NCI-H1694 treated with DMSO at 0.1 percent for 48 hours (cell line): ENCODE measurements around the gene FAM25C.
"Not testable (repeated sequence)": the region's sequence is repeated elsewhere in the genome, so short reads cannot be mapped to it uniquely, and the experiment has no call there.

Experiments used
- DNase-seq: peaks from one replicate; lab custom pipeline; 2025; lab: John Stamatoyannopoulos, UW

The FAM25C gene

DNA sequence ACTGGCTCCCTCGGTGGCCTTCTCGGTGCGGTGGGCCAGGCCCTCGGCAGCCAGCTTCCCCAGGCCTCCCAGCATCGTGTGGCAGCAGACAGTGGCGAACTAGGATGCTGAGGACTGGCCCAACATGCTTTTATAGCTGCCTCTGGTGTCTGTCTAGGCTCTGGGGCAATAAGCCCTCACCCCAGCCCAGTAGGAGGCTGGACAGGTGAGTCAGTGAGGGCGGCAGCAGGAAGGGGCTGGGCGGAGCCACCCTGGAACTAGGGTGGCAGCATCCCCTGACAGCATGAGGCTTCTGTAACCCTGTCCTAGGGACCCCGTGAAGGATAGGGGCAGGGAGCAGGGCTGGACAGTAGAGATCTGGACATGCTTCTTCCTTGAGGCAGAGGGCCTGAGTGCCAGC, at the start of gene FAM25C:
FAM25C (minus strand) TSS at position 101 of the 400 bp plus-strand sequence; CDS start at position 75, 26 bp downstream.
- not testable (repeated sequence) for DNase-seq

DNA sequence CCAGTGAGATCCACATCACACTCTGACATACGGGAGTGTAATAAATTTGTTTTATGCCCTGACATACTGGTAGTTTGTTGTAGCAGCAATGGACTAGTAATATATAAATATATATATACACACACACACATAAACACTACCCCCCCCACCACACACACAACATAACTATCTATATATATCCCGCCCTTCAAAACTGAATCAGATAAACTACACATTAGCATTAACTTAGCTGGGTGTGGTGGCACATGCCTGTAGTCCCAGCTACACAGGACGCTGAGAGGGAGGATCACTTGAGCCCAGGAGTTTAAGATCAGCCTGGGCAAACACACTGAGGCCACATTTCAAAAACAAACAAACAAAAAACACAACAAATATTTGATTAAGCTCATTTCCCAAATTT, 45.0 kb upstream of the FAM25C start:
- DNase-seq, result not testable (repeated sequence)

DNA sequence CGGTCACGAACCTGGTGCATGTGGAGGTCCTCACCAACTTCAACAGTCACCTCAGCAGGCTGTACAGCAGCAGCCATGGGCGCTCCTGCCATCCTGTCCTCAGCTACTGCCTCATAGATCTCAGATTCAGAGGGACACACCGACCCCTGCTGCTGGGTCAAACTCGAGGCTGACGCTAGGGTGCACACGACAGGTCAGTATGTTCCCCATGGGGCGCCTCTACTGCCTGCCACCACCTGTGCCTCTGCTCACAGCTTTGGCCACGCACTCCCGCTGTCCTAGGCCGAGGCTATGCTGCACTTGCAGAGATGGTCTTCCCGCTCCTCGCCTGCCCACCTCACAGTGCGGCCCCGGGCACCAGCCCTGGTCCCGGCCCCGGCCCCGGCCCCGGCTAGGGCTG, 31.8 kb upstream of the FAM25C start:
- not testable (repeated sequence) for DNase-seq

DNA sequence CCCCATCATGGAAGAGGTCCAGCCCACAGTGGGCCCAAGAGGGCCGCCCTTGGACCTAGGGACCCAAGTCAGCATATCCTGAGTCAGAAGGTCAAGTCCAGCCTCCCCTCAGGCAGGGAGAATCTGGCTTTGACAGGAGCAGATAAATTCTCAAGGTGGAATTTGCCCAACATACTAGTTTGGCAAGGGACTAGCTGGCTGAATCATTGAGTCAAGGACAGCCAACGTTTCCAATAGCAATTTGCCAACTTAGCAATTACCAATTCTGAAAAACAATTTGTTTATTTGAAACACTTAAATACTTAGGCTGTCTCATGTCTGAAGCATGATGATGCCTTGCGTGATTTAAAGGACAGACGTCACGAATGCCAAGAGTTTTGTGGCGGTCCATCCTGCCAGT, 2.7 kb upstream of the FAM25C start:
- DNase-seq, result not testable (repeated sequence)

DNA sequence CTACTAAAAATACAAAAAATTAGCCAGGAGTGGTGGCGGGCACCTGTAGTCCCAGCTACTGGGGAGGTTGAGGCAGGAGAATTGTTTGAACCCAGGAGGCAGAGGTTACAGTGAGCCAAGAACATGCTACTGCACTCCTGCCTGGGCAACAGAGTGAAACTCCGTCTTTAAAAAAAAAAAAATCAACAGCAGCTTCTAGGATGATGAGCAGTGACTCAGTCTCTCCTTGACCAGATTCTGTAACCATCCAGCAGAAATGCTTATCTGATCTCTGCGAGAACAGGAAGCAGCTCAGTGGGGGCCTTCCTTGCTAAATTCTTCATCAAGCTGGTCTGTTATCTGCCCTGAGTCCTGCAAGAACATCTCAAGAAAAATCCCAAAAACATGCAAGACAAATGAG, 5.5 kb downstream of the FAM25C start:
- DNase-seq, result not testable (repeated sequence)

DNA sequence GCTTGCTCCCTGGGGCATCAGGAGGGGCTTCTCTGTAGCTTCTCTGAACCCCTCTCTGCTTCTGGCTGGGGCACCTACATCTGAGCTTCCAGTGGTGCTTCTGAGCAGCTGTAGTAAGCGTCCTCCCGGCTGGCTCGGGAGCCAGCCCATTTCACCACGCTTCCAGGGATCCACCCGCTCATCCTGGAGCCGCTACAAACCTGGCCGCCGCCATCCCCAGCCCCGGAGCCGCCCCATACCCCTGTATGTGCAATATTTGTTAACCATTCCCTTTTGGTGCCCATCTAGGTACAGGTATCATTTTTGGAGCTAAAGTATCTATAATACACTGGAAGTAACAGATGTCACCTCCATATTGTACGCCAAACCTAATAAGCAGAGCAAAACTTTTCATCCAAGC, 7.0 kb downstream of the FAM25C start:
- DNase-seq, result not testable (repeated sequence)

DNA sequence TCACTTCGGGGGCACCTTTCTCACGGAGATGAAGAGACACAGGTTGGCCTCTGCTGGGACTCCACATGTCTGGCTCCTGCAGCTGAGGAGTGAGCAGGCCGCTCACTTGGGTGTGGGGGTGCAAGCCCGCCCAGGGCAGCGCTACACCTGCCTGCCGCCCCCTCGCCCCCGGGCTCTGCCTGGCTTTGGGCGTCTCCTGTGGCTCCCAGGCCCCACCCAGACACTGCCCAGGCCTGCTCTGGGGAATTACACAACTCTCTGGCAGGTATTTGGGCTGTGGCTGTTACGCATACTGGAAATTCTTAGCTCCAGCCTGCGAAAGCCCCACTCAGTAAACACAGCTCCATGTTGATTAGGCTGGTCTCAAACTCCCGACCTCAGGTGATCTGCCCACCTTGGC, 7.9 kb downstream of the FAM25C start:
- not testable (repeated sequence) for DNase-seq

DNA sequence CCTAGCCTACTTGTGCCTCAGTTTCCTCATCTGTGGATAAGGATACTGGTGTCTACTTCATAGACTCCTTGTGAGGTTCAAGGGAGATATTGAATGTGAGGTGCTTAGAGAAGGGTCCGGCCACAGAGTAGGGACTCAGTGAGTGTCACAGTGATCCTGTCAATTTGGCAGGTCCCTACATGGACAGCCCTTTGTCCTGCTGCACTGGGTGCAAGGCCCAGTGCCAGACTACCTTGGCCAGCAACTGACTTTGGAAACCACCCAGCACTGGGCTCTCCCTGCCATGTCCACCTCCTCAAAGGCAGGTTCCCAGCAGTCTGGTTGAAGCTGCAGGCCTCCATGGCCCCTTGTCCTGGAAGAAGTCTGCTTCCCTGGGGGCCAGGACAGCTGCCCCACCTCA, 9.5 kb downstream of the FAM25C start:
- DNase-seq, result not testable (repeated sequence)

DNA sequence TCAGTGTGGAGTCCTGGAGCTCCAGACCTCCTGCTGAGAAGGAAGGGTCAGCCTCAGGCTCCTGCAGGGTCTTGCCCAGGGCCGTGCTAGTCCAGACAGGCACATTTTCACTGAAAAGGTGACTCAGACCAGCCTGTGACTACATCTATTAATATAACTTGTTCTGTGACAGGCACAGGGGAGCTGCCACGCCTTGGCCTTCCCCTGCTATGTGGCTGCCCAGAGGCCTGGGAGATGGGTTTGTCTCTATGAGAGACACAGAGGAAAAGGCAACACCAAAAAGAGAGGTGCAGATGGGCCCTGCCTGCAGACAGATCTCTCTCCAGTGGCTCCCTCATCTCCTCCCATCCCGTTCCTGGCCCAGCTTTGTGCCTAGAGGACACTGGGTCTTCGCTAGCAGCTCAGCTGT, 10.0 kb downstream of the FAM25C start:
- DNase-seq, result not testable (repeated sequence)

DNA sequence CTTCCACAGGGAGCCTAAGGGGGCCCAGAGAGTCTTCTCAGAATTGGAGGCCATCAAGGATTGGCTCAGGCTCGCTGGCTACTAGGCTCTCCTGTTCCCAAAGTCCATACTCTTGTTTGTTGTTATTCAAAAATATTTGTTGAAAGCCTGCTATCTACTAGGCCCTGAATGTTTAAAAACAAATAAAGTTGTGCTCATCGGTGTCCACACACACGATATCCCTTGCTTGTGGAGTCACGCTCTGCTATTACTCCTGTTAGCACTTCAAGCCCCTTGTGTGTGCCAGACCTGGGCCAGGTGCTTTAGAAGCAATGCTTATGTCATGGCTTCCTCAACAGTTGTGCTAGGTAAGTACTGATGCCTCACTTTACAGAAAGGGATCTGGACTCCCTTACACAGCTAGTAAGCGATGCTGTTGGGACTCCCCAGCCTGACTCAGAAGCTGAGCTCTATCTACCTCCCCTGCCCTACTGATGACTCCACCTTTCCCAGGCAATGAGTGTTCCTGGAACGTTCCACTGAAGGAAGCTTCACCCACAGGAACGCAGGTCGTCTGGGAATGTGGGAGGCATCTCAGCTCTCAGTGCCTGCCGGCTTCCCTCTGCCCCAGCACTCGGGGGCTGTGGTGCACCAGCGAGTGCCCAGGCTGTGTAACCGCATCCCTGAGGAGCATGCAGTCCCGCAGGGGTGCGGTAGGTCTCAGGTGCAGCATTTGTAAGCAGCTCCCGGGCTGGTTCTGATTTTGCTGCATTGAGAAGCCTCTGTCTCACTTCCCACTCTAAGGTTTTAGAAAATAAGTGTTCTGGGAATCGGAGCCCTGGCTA, 10.7 kb downstream of the FAM25C start:
- not testable (repeated sequence) for DNase-seq

DNA sequence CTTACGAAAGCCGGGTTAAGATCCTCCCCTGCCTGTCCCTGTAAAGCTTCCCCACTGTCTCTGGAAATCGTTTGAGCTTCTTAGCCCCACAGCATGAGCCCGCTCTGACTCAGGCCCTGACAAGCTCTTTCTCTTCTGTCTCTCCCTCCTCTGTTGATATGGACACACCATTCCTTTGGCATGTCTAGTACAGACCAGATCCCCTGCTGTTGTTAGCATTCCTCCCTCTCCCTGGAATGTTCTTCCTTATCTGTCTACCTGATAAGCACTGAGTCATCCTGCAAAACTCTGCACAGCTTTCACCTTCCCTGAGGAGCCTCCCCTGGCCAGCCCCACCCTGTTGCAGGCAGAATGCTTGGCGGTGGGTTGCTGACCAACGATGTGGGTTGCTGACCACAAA, 11.6 kb downstream of the FAM25C start:
- not testable (repeated sequence) for DNase-seq

DNA sequence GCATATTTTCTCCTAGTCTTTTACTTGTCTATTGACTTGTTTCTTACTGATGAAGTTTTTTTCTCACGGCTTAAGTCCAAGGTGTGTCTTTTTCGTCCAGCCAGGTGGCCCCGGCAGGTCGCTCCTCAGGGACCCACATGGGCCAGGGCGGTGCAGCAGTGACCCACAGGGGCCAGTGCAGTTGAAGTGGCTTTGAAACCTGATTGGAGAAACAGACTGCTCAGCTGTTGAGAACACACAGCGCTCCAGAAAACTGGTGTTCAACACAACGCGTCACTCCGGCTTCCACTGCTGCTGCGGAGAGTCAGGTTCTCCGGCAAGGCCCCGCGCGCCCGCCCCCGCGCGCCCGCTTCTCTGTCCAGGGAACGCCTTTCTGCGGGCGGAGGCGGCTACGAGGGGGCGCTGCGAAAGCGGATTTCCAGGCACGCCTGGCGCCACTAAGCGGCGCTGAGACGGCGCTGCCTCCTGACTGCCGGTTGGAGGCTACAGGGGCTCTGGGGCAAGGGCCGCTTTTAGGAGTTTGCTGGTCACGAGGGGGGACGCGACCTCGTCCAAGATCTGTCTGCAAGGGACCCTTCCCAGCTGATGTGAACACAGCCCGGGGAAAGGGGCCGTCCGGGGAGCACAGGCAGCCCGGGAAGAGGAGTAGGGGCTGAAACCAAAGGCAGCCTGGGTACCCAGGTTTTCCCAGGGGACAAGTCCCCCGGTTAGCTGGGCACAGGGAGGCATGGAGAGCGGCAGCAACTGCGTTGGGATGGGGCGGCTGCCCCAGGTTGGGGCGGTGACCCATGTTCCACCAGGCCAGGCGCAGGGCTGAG, 13.0 kb downstream of the FAM25C start:
- DNase-seq, result not testable (repeated sequence)

DNA sequence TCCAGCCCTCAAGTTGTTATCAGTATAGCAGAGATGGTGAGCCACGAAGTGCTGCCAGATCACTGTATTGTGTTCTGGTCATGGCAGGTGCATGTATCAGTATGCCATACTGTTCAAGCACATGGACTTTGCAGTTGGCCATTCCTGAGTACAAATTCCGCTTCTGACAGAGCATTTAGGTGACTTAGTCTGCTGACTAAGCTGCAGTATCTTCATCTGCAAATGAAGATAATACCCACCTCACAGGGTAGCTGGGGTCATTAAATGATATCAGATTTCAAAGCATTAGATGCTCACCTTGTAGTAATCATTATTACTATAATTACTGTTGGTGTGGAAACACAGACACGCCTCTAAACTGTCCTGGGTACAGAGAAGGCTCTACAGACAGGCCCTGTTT, 24.2 kb downstream of the FAM25C start:
- not testable (repeated sequence) for DNase-seq

DNA sequence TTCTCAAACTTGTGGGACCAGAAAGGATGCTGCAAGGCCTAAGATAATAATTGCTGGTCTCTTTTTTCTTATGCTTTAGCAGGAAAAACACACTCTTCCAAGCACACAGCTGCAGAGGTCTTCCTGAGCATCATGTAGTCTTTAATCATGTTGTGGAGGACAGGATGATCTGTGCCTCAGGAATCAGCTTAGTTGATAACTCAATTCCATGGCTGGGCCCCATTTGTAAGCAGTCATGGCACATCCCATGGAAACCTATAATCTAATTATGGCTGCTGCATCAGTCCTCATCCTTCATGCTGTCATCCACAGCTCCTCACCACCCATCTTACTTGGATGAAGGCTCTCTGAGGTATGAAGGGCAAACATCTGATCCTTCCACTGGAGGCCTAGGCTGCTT, 26.5 kb downstream of the FAM25C start:
- DNase-seq, result not testable (repeated sequence)

DNA sequence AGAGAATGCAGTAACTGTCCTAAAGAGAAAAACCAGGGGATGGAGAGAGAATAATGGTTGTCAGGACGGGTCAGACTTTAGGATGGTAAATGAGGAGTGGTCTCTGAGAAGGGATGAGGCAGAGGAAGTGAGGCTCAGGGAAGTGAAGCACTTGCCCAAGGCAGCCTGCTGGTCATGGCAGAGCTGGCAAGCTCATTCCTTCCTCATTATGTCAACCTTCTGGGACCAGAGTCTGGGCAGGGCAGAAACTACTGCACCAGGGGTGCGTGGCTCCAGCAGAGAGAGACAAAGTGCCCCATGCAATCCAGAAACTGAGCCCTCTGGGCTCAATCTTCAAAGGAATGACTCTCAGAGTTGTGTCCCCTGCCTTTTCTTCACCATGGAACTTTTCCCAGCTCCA, 27.5 kb downstream of the FAM25C start:
- not testable (repeated sequence) for DNase-seq

DNA sequence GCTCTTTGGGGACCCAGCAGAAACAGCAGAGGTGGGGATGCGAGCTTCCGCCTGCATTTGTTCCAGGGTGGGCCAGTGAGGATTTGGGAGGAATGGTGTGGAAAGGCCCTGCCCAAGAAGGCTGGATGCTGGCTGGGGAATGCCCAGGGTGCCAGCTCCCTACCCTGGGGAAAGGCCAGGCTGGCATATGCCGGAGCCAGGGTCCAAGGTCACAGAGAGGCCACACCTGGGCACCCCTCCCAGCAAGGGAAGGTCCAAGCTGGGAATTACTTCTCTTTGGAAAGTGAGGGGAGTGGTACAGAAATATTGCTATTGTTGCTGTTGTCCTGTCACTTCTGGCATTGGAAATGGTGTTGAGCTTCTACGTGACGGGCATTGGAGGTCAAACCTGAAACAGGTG, 28.0 kb downstream of the FAM25C start:
- not testable (repeated sequence) for DNase-seq

DNA sequence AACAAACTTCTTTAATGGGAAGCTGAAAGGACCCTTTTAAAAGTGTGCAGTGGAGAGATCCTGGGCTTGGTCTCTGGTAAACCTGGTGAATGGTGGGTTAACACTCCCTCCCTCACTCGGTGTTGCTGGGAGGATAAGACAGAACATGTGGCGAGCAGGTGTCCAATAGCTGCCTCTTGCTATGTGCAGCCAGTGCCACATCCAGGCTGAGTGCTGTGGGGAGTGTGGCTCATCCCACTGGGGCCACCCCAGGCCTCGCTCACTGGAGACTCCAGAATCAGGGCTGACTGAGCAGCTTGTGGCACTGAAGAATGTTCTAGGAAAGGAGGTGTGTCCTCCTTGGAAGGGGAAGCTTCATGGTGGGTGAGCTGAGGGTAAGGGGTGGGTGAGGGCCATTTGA, 29.5 kb downstream of the FAM25C start:
- DNase-seq, result not testable (repeated sequence)

DNA sequence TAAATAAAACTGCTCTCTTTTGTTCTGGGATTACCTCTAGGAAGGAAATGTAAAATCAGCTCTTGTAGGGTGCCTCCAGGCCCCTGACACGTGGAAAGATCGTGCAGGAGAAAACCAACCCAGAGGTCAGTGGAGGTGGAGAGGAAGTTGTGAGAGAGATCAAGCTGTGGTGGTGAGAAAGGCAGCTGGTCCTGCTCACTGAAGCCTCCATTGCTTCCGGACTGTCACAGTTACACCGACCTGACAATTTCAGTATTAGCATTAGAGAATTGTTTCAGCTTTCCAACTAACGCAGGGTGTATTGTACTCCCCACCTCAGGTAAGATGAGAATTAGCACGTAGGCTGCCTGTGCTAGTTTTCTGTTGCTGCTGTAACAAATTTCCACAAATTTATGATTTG, 30.6 kb downstream of the FAM25C start:
- not testable (repeated sequence) for DNase-seq

DNA sequence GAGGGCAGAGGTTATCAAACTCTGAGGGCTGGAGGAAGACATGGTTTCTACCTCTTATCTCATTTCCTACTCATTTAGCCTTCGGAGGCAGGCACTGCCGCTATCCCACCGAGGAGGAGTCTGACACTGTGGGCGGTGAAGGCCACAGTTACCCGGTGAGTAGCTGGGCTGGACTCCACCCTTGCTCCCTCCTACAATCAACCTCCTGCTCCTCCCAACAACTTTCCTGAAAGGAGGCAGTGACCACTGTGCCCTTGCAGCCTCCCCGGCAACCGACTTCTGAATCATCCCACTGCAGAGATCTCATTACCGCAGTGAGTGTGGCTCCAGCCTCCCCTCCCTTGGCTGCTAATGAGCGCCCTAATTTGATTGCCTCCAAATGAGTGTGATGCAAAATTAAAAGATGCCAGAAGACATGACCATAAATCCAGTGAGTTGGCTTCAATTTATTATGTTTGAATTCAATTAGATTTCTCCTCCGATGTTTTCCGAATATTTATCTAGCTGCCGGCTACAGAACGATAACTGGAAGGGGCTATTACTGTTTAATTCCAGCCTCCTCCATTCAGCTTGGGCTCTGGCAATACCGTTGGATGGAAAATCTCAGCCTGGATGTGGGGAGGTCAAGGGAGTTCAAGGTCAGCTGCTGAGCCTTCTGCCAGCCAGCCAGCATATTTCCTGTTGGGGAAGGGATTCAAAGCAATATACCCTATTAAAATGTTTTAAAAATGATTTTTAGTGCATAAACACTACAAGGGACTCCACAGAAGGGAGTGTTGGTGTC, 35.1 kb downstream of the FAM25C start:
- not testable (repeated sequence) for DNase-seq

DNA sequence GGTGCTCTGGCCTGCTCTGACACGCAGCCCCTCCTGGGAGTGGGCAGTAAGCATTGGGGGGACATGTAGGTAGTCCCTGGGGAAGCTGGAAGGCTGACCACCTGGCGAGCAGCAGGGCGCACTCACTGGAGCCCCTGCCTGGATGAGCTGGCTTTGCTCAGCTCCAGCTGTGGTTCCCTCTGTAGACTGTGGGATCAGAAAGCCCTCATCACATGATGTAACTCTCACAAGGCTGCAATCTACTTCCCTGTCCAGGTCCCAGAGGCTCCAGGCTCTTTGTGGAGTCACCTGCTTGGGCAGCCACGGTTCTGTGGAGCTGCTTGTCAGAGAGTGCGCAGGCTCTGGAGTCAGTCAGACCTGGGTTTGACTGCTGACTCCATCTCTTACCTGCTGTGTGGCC, 36.8 kb downstream of the FAM25C start:
- not testable (repeated sequence) for DNase-seq

DNA sequence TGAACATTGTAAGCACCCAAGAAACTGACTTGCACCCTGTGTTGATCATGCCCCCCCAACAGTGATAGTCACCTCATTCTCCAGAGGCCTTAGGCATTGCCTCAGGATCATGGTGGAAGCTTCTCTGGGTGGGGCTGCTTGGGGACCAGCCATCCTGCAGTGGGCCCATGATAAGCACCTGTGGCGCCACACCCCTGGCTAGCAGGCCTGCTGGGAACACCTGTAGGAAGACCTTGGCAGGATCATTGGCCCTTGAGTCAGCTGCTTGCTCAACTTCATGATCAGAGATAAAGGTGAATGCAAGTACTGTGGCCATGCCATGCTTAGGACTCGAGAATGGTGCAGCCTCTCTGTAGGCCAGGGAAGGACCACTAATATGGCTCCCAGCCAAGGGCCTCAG, 38.9 kb downstream of the FAM25C start:
- not testable (repeated sequence) for DNase-seq

DNA sequence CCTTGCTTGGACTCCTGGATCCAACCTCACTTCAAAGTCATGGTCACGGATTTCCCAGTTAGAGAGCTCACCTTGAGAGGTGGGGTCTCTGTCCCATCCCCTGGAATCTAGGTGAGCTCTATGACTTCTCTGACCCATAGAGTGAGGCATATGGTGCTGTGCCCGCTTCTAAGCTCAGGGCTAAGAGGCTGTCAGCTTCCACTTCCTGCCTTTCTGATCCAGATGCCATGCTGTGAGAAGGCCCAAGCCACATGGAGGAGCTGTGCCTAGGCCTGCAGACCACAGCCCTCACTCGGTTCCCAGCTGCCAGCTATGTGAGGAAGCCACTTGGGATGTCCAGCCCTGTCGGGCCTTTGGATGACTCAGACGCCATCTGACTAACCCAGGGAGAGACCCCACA, 39.9 kb downstream of the FAM25C start:
- not testable (repeated sequence) for DNase-seq
